ENCODE results near the gene CACNG3.

The CACNG3 gene

DNA sequence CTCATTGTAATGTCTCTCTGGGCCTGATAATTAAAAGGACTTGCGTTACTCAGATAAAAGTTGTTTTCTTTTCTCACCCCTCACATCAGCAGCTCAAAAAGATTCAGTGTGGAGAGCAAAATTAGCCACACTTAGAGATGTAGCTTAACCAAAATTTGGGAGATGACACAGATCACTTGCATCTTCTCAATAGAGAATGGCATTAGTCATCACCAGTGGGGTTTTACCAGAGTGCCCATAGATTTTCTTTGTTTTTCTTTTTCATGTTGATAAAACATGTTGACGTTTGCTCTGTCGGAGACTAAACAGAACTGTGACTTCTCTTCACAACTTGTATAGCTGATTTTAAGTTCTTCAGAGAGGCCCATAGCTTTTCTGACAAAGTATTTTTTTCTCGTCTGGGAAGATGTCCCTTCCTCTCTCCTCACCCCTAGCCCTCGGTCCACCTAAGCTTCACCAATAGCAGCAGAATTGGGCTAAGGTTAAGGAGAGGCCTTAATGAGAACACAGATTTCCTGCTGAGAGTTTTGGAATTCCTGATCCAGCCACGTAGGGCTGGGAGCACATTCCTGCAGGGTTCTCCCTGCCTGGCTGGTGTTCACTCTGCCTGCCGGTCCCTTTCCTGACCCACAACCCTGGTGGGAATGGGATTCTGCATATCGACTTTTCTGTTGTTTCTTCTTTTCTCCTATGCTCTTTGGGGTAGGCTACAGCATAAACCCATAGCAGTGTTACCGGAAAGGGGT is 92.6 kb downstream of the CACNG3 start:
- no peak overlapping the region for H3K9ac ChIP-seq (ENCODE audit: low read depth in 1 of 2, low read length in 2 of 2)

DNA sequence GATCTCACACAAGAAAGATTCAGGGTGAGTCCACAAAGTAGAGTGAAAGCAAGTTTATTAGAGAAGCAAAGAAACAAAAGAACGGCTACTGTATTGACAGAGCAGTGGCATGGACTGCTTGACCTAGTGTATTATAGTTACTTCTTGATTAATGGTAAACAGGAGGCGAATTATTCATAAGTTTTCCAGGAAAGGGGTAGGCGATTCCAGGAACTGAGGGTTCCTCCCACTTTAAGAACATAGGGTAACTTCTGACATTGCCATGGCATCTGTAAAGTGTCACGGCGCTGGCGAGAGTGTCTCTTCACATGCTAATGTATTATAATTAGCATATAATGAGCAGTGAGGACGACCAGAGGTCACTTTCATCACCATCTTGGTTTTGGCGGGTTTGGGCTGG is 93.2 kb downstream of the CACNG3 start:
- Histone ChIP-seq H3K27me3 (ENCODE audit: control insufficient read depth in 1 of 2, insufficient read depth in 2 of 2, low read length in 2 of 2) (no peaks in the 10 kb centered on the region), H3K4me3 (ENCODE audit: low read depth in 1 of 2, low read length in 2 of 2) (no peak overlapping the region), H3K9ac (ENCODE audit: low read depth in 1 of 2, low read length in 2 of 2) (no peak overlapping the region), H3K36me3 (ENCODE audit: control insufficient read depth in 1 of 2, insufficient read depth in 2 of 2, low read length in 2 of 2) (no peaks in the 10 kb centered on the region), H3K4me1 (ENCODE audit: control insufficient read depth in 1 of 2, insufficient read depth in 2 of 2, low read length in 2 of 2) (no peaks in the 10 kb centered on the region), H3K9me3 (ENCODE audit: control insufficient read depth in 1 of 2, low read length in 2 of 2) (no peaks in the 10 kb centered on the region), H3K27ac (ENCODE audit: low read depth, low read length) (no peak overlapping the region)

More for the DNA sequence above, 92.6 kb downstream of the CACNG3 start:
- no peak overlapping the region for H3K27ac ChIP-seq (ENCODE audit: low read depth, low read length)
- no peaks in the 10 kb centered on the region for H3K36me3 ChIP-seq (ENCODE audit: control insufficient read depth in 1 of 2, insufficient read depth in 2 of 2, low read length in 2 of 2)
- no peak overlapping the region for H3K4me3 ChIP-seq (ENCODE audit: low read depth in 1 of 2, low read length in 2 of 2)
- no peaks in the 10 kb centered on the region for H3K9me3 ChIP-seq (ENCODE audit: control insufficient read depth in 1 of 2, low read length in 2 of 2)
- H3K27me3 ChIP-seq (ENCODE audit: control insufficient read depth in 1 of 2, insufficient read depth in 2 of 2, low read length in 2 of 2), result no peaks in the 10 kb centered on the region
- no peaks in the 10 kb centered on the region for H3K4me1 ChIP-seq (ENCODE audit: control insufficient read depth in 1 of 2, insufficient read depth in 2 of 2, low read length in 2 of 2)

DNA sequence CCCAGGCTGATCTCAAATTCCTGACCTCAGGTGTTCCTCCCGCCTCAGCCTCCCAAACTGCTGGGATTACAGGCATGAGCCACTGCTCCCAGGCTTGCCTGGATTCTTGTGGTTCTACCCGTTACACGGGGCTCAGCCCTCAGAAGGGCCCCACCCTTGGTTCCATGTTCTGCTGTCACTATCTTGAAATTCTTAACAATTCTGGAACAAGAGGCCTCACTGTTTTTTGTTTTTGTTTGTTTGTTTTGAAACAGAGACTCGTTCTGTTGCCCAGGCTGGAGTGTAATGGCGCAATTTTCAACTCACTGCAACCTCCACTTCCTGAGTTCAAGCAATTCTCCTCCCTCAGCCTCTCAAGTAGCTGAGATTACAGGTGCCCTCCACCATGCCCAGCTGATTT is 96.6 kb downstream of the CACNG3 start:
- H3K4me1 ChIP-seq (ENCODE audit: control insufficient read depth in 1 of 2, insufficient read depth in 2 of 2, low read length in 2 of 2), result no peaks in the 10 kb centered on the region
- no peak overlapping the region for H3K4me3 ChIP-seq (ENCODE audit: low read depth in 1 of 2, low read length in 2 of 2)
- H3K27ac ChIP-seq (ENCODE audit: low read depth, low read length), result no peak overlapping the region
- H3K27me3 ChIP-seq (ENCODE audit: control insufficient read depth in 1 of 2, insufficient read depth in 2 of 2, low read length in 2 of 2), result no peaks in the 10 kb centered on the region
- H3K36me3 ChIP-seq (ENCODE audit: control insufficient read depth in 1 of 2, insufficient read depth in 2 of 2, low read length in 2 of 2), result no peaks in the 10 kb centered on the region
- no peak overlapping the region for H3K9ac ChIP-seq (ENCODE audit: low read depth in 1 of 2, low read length in 2 of 2)
- H3K9me3 ChIP-seq (ENCODE audit: control insufficient read depth in 1 of 2, low read length in 2 of 2), result no peaks in the 10 kb centered on the region

DNA sequence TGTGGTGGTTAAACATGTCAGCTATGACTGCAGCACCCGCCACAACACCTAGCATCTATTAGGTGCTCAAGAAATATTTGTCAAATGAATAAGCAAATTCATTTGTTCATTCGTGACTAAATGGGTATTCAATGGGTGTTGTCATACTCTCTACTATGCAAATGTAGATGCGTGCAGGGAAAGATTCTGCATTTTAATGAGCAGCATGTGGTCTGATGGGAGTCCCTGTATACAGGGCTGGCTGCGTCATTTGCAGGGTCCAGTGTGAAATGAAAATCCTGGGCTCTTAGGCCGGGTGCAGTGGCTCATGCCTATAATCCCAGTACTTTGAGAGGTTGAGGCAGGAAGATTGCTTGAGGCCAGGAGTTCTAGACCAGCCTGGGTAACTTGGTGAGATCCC is 97.5 kb downstream of the CACNG3 start:
- Histone ChIP-seq H3K27ac (ENCODE audit: low read depth, low read length) (no peak overlapping the region), H3K36me3 (ENCODE audit: control insufficient read depth in 1 of 2, insufficient read depth in 2 of 2, low read length in 2 of 2) (no peaks in the 10 kb centered on the region), H3K27me3 (ENCODE audit: control insufficient read depth in 1 of 2, insufficient read depth in 2 of 2, low read length in 2 of 2) (no peaks in the 10 kb centered on the region), H3K4me3 (ENCODE audit: low read depth in 1 of 2, low read length in 2 of 2) (no peak overlapping the region), H3K4me1 (ENCODE audit: control insufficient read depth in 1 of 2, insufficient read depth in 2 of 2, low read length in 2 of 2) (no peaks in the 10 kb centered on the region), H3K9me3 (ENCODE audit: control insufficient read depth in 1 of 2, low read length in 2 of 2) (no peaks in the 10 kb centered on the region), H3K9ac (ENCODE audit: low read depth in 1 of 2, low read length in 2 of 2) (no peak overlapping the region)

DNA sequence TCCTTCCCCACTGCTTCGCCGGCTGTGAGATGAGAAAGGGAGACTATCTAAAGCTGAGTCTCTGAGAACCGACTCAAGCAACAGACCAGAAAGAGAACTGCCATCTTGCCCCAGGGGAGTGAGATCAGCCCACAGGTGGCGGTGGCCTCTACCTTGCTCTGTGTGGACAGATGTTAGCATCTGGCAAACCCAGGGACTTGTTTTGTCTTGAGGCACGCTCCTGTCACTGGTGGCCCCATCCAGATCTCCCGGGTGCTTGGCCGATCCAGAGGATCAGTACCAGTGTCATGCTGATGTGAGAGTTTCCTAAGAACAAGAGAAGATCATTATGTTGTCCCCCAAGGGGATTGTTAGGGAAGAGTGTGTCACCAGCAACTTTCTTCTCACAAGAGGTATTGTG is 101.4 kb downstream of the CACNG3 start:
- no peaks in the 10 kb centered on the region for H3K9me3 ChIP-seq (ENCODE audit: control insufficient read depth in 1 of 2, low read length in 2 of 2)
- no peak overlapping the region for H3K27ac ChIP-seq (ENCODE audit: low read depth, low read length)
- H3K9ac ChIP-seq (ENCODE audit: low read depth in 1 of 2, low read length in 2 of 2), result no peak overlapping the region
- no peak overlapping the region for H3K4me3 ChIP-seq (ENCODE audit: low read depth in 1 of 2, low read length in 2 of 2)
- H3K36me3 ChIP-seq (ENCODE audit: control insufficient read depth in 1 of 2, insufficient read depth in 2 of 2, low read length in 2 of 2), result no peaks in the 10 kb centered on the region
- H3K4me1 ChIP-seq (ENCODE audit: control insufficient read depth in 1 of 2, insufficient read depth in 2 of 2, low read length in 2 of 2), result no peaks in the 10 kb centered on the region
- H3K27me3 ChIP-seq (ENCODE audit: control insufficient read depth in 1 of 2, insufficient read depth in 2 of 2, low read length in 2 of 2), result no peaks in the 10 kb centered on the region

DNA sequence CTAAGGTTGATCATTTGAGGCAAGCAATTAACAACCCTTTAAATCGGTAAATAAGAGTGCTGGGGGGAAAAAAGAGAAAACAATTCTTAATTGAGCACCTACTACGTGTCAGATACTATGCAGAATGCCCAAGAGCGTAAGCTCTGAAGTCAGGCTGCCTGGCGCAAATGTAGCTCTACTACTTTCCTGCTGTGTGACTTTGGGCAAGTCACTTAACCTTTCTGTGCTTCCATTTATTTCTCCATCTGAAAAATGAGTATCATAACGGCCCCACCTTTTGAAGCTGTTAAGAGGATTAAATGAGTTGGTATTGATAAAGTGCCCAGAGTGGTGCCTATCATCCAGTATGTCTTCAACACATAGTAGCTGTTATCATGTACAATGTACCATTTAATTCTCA is 102.0 kb downstream of the CACNG3 start:
- no peaks in the 10 kb centered on the region for H3K27me3 ChIP-seq (ENCODE audit: control insufficient read depth in 1 of 2, insufficient read depth in 2 of 2, low read length in 2 of 2)

DNA sequence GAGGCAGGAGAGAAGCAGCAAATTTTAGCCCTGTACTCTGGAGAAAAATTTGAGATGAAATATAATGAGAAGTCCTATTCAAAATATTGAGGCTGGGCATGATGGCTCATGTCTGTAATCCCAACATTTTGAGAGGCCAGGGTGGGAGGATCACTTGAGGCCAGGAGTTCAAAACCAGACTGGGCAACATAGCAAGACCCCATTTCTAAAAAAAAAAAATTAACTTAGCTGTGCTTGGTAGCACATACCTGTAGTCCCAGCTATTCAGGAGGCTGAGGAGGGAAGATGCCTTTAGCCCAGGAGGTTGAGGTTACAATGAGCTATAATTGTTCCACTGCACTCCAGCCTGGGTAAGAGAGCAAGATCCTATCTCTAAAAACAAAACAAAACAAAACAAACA is 103.4 kb downstream of the CACNG3 start:
- H3K27ac ChIP-seq (ENCODE audit: low read depth, low read length), result no peak overlapping the region
- no peak overlapping the region for H3K4me3 ChIP-seq (ENCODE audit: low read depth in 1 of 2, low read length in 2 of 2)
- H3K27me3 ChIP-seq (ENCODE audit: control insufficient read depth in 1 of 2, insufficient read depth in 2 of 2, low read length in 2 of 2), result no peaks in the 10 kb centered on the region
- no peak overlapping the region for H3K9ac ChIP-seq (ENCODE audit: low read depth in 1 of 2, low read length in 2 of 2)
- H3K36me3 ChIP-seq (ENCODE audit: control insufficient read depth in 1 of 2, insufficient read depth in 2 of 2, low read length in 2 of 2), result no peaks in the 10 kb centered on the region
- H3K9me3 ChIP-seq (ENCODE audit: control insufficient read depth in 1 of 2, low read length in 2 of 2), result no peaks in the 10 kb centered on the region
- no peaks in the 10 kb centered on the region for H3K4me1 ChIP-seq (ENCODE audit: control insufficient read depth in 1 of 2, insufficient read depth in 2 of 2, low read length in 2 of 2)

More for the DNA sequence above, 102.0 kb downstream of the CACNG3 start:
- Histone ChIP-seq H3K9me3 (ENCODE audit: control insufficient read depth in 1 of 2, low read length in 2 of 2) (no peaks in the 10 kb centered on the region), H3K27ac (ENCODE audit: low read depth, low read length) (no peak overlapping the region), H3K9ac (ENCODE audit: low read depth in 1 of 2, low read length in 2 of 2) (no peak overlapping the region), H3K4me3 (ENCODE audit: low read depth in 1 of 2, low read length in 2 of 2) (no peak overlapping the region), H3K4me1 (ENCODE audit: control insufficient read depth in 1 of 2, insufficient read depth in 2 of 2, low read length in 2 of 2) (no peaks in the 10 kb centered on the region), H3K36me3 (ENCODE audit: control insufficient read depth in 1 of 2, insufficient read depth in 2 of 2, low read length in 2 of 2) (no peaks in the 10 kb centered on the region)

DNA sequence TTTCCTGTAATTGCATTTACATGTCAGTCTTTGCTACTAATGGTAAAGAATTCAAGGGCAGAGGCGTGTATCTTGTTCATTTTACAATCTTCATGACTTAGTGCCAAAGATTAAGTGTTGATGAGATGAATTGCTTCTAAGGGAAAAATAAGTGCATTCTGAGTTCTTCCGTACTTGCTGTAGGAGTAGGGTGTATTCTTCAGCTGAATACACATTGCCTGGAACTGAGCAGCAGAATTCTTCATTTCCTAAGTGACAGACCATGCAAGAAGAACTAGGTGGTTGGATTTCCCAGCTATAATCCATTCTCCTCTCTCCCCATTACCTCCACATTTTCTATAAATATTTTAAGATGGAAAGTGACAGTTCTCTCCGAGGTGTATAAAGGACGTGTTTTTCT is 104.8 kb downstream of the CACNG3 start:
- H3K4me1 ChIP-seq (ENCODE audit: control insufficient read depth in 1 of 2, insufficient read depth in 2 of 2, low read length in 2 of 2), result no peaks in the 10 kb centered on the region
- H3K9me3 ChIP-seq (ENCODE audit: control insufficient read depth in 1 of 2, low read length in 2 of 2), result no peaks in the 10 kb centered on the region
- H3K36me3 ChIP-seq (ENCODE audit: control insufficient read depth in 1 of 2, insufficient read depth in 2 of 2, low read length in 2 of 2), result no peaks in the 10 kb centered on the region
- no peak overlapping the region for H3K4me3 ChIP-seq (ENCODE audit: low read depth in 1 of 2, low read length in 2 of 2)
- no peaks in the 10 kb centered on the region for H3K27me3 ChIP-seq (ENCODE audit: control insufficient read depth in 1 of 2, insufficient read depth in 2 of 2, low read length in 2 of 2)
- H3K27ac ChIP-seq (ENCODE audit: low read depth, low read length), result no peak overlapping the region
- no peak overlapping the region for H3K9ac ChIP-seq (ENCODE audit: low read depth in 1 of 2, low read length in 2 of 2)

DNA sequence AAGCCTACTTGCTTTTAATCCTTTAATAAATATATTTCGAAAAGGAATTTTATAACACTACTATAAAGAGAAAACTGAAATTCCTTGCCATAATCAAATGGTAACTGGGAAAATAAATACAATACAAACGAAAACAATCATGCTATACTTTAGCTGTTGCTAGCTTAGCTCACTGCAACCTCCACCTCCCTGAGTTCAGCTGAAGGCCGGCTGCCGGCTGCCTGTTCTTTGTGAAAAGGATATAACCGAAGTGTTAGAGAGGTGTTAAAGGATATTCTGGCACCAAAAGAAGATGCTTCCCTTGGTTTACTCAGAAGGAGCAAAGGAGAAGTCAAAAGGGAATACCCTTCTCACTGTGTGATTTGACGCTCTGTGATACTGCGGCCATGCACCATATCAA is 108.5 kb downstream of the CACNG3 start:
- Histone ChIP-seq H3K27me3 (ENCODE audit: control insufficient read depth in 1 of 2, insufficient read depth in 2 of 2, low read length in 2 of 2) (no peaks in the 10 kb centered on the region), H3K36me3 (ENCODE audit: control insufficient read depth in 1 of 2, insufficient read depth in 2 of 2, low read length in 2 of 2) (no peaks in the 10 kb centered on the region), H3K9ac (ENCODE audit: low read depth in 1 of 2, low read length in 2 of 2) (no peak overlapping the region), H3K4me1 (ENCODE audit: control insufficient read depth in 1 of 2, insufficient read depth in 2 of 2, low read length in 2 of 2) (no peaks in the 10 kb centered on the region), H3K9me3 (ENCODE audit: control insufficient read depth in 1 of 2, low read length in 2 of 2) (no peaks in the 10 kb centered on the region), H3K4me3 (ENCODE audit: low read depth in 1 of 2, low read length in 2 of 2) (no peak overlapping the region), H3K27ac (ENCODE audit: low read depth, low read length) (no peak overlapping the region)

DNA sequence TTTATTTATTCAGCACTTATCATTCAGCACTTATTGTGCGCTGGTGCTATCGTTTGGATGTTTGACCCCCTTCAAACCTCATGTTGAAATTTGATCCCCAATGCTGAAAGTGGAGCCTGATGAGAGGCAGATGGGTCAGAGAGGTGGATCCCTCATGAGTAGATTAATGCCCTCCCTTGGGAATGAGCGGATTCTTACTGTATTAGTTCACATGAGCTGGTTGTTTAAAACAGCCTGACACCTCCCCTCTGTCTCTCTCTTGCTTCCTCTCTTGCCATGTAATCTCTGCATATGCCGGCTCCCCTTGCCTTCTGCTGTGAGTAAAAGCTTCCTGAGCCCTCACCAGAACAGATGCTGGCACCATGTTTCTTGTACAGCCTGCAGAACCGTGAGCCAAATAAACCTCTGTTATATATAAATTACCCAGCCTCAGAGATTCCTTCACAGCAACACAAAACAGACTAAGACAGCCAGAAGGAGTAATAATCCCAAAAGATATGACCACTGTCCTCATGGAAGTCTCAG is 111.1 kb downstream of the CACNG3 start:
- Histone ChIP-seq H3K9ac (ENCODE audit: low read depth in 1 of 2, low read length in 2 of 2) (no peak overlapping the region), H3K27me3 (ENCODE audit: control insufficient read depth in 1 of 2, insufficient read depth in 2 of 2, low read length in 2 of 2) (no peaks in the 10 kb centered on the region), H3K4me1 (ENCODE audit: control insufficient read depth in 1 of 2, insufficient read depth in 2 of 2, low read length in 2 of 2) (no peaks in the 10 kb centered on the region), H3K36me3 (ENCODE audit: control insufficient read depth in 1 of 2, insufficient read depth in 2 of 2, low read length in 2 of 2) (no peaks in the 10 kb centered on the region), H3K4me3 (ENCODE audit: low read depth in 1 of 2, low read length in 2 of 2) (no peak overlapping the region), H3K9me3 (ENCODE audit: control insufficient read depth in 1 of 2, low read length in 2 of 2) (no peaks in the 10 kb centered on the region), H3K27ac (ENCODE audit: low read depth, low read length) (no peak overlapping the region)

Measured in duodenal mucosa (tissue), 2 donors.